Measurements from ENCODE around the gene COL9A3. TPM values are rescaled to one million over a fixed set of nuclear protein-coding genes. Genes with fewer than 3 reads are reported as not detected.

Gene COL9A3
- total and polyA plus RNA-seq, 4 experiments from 2014 or later = 0.41 TPM; not detected in 3

DNA sequence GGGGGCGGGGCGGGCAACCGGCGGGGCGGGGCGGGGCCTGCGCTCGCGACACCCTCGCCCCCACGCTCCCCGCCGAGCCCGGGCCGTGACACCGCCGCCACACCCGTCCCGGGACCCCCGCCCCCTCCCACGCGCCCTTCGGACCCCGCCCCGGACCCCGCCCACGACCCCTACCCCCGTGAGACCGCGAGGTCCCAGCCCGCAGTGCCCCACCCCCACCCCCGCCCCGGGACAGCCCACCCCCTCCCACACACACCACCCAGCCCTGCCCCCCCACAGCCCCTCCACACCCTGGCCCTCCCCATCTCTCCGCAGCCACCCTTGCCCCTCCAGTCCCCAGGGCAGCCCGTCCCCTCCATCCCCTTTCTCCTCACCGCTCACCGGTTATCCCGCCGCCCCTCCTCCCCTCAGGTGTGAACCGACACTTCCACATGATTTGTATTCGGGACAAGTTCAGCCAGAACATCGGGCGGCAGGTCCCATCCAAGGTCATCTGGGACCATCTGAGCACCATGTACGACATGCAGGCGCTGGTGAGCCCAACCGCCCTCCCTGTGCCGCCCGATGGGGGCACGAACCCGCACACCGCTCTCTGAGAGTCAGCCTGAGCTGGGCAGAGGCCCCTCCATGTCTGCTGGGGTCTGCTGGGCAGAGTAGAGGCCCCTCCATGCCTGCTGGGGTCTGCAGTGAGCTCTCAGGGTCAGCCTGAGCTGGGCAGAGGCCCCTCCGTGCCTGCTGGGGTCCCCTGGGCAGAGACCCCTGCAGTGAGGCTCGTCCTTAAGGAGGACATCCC, 20.0 kb upstream of the COL9A3 start:
- Mint-ChIP-seq H3K9me3 (peaks cover 0 to 5% (median 0%) of the 10 kb centered on the region in 8 donors), H3K4me3 (peak overlapping the region; percentile 53 to 87 (median 80)), H3K27ac (peak overlapping the region in 6 of 7 donors; percentile 35 to 85 (median 58)), H3K36me3 (peaks cover 15 to 36% of the 10 kb centered on the region in 2 donors), H3K27me3 (no peaks in the 10 kb centered on the region), H3K4me1 (peaks cover 10 to 52% (median 23%) of the 10 kb centered on the region in 4 donors)
- ChIA-PET CTCF (ENCODE audit: partially characterized antibody) (interaction anchor here (3.2 kb wide), 1 partner anchor 11 kb away, joined by 23 read pairs; no protein-coding TSS in a partner anchor), POLR2A (ENCODE audit: partially characterized antibody) (interaction anchor here (0.6 to 6.2 kb wide), 14 partner anchors 8 to 388 kb away, joined by 3 to 86 read pairs (median 5); partner anchors contain the start of genes OGFR, SLCO4A1 and TCFL5)
- no peak for DNase-seq
- H3K27me3 ChIP-seq (ENCODE audit: insufficient read depth, low read length) = no peaks in the 10 kb centered on the region
- H3K4me3 ChIP-seq (ENCODE audit: low read length in 2 of 2) = peak overlapping the region in 1 of 2 donors; percentile 82
- peak overlapping the region; percentile 35 for H3K27ac ChIP-seq (ENCODE audit: low read depth, low read length)
- H3K4me1 ChIP-seq (ENCODE audit: insufficient read depth, low read length) = peaks cover 25% of the 10 kb centered on the region
- intact Hi-C loops (cut with micrococcal nuclease) = loop anchor here (5.0 to 10.0 kb wide), 4 partner anchors 65 to 700 kb away; partner anchors contain the start of genes CABLES2, EEF1A2, RPS21 and TCFL5
- H3K36me3 ChIP-seq (ENCODE audit: insufficient read depth, low read length) = peaks cover 18% of the 10 kb centered on the region
- H3K9me3 ChIP-seq (ENCODE audit: control insufficient read depth in 1 of 2, low read length in 2 of 2) = no peaks in the 10 kb centered on the region

DNA sequence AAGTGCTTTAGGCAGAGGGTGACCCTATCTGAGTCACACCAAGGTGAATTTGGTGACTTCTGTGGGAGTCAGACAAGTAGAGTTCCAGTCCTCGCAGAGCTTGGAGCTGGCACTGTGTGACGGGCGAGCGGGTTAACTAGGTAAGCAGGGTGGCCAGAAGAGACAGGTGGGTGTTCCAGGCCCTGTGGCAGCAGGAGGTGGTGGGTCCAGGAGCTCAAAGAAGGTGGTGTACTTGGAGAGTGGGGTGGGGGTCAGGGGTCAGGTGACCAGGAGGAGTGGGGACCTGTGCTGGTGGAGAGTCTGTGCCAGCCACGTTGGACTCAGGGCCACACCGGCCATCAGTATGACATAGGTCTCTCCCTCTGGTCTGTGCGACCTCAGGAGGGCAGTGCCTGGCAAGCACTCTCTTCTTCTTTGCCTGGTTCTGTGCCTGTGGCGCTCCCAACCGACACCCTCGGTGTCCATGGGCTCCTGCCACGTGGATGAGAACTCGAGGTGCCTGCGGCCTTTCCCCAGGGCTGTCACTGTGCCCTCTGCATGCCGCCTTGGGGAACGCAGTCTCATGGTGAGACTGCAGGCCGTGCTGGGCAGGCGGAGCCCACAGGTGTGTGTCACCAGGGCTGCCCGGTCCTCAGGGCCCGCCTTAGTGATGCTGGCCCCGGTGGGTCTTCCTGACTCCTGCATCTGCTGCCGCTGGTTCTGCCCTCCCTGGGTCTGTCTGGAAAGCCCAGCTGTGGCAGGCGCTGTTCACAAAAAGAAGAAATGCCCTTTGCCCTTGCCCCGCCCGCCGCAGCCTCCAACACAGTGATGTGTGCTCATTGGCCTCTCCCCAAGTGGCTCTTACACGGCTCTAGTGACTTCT, 18.9 kb upstream of the COL9A3 start:
- Mint-ChIP-seq H3K36me3 (peaks cover 15 to 36% of the 10 kb centered on the region in 2 donors), H3K27ac (peak overlapping the region in 6 of 7 donors; percentile 49 to 85 (median 74)), H3K4me1 (peaks cover 10 to 46% (median 23%) of the 10 kb centered on the region in 4 donors), H3K9me3 (peaks cover 0 to 5% (median 0%) of the 10 kb centered on the region in 8 donors), H3K4me3 (peak overlapping the region; percentile 50 to 87 (median 80)), H3K27me3 (no peaks in the 10 kb centered on the region)
- intact Hi-C loops (cut with micrococcal nuclease) = loop anchor here (5.0 to 10.0 kb wide), 4 partner anchors 64 to 699 kb away; partner anchors contain the start of genes CABLES2, EEF1A2, RPS21 and TCFL5
- CTCF ChIA-PET (ENCODE audit: partially characterized antibody) = no interaction called here
- Histone ChIP-seq H3K4me1 (ENCODE audit: insufficient read depth, low read length) (peaks cover 25% of the 10 kb centered on the region), H3K36me3 (ENCODE audit: insufficient read depth, low read length) (peaks cover 18% of the 10 kb centered on the region), H3K4me3 (ENCODE audit: low read length in 2 of 2) (no peak overlapping the region), H3K27ac (ENCODE audit: low read depth, low read length) (no peak overlapping the region), H3K9me3 (ENCODE audit: control insufficient read depth in 1 of 2, low read length in 2 of 2) (no peaks in the 10 kb centered on the region), H3K27me3 (ENCODE audit: insufficient read depth, low read length) (no peaks in the 10 kb centered on the region)
- POLR2A ChIA-PET (ENCODE audit: partially characterized antibody) = interaction anchor here (1.1 to 4.6 kb wide), 5 partner anchors 7 to 156 kb away, joined by 3 to 75 read pairs (median 8); partner anchors contain the start of gene OGFR
- no peak for DNase-seq

DNA sequence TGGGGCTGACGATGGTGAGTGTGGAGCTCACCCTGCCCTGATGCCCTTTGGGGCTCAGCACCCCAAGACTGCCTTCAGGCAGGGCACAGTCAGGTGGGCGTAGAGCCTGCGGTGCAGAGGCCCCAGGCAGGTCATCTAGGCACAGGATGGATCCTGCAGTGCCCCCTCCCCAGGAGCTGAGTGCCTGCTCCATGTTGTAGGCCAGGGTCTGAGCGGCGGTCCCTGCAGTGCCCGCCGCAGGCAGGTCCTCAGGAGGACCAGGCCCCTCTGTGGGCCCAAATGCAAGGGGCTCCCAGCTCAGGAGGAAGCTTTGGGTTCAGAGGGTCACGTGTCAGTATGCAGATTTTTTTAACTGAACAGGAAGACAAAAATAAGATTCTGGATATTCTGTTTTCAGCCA, 17.8 kb upstream of the COL9A3 start:
- Mint-ChIP-seq H3K27ac (peak overlapping the region in 1 of 7 donors; percentile 8), H3K9me3 (peaks cover 0 to 4% (median 0%) of the 10 kb centered on the region in 8 donors), H3K27me3 (peaks cover 0 to under 1% of the 10 kb centered on the region in 2 donors), H3K4me1 (peaks cover 9 to 46% (median 20%) of the 10 kb centered on the region in 4 donors), H3K4me3 (no peak overlapping the region), H3K36me3 (peaks cover 15 to 36% of the 10 kb centered on the region in 2 donors)
- no peaks in the 10 kb centered on the region for H3K9me3 ChIP-seq (ENCODE audit: control insufficient read depth in 1 of 2, low read length in 2 of 2)
- POLR2A ChIA-PET (ENCODE audit: partially characterized antibody) = no interaction called here
- no peaks in the 10 kb centered on the region for H3K27me3 ChIP-seq (ENCODE audit: insufficient read depth, low read length)
- no peak for DNase-seq
- H3K27ac ChIP-seq (ENCODE audit: low read depth, low read length) = no peak overlapping the region
- CTCF ChIA-PET (ENCODE audit: partially characterized antibody) = no interaction called here
- no peak overlapping the region for H3K4me3 ChIP-seq (ENCODE audit: low read length in 2 of 2)
- peaks cover 18% of the 10 kb centered on the region for H3K36me3 ChIP-seq (ENCODE audit: insufficient read depth, low read length)
- H3K4me1 ChIP-seq (ENCODE audit: insufficient read depth, low read length) = peaks cover 20% of the 10 kb centered on the region
- intact Hi-C loops (cut with micrococcal nuclease) = loop anchor here (5.0 to 10.0 kb wide), 4 partner anchors 63 to 698 kb away; partner anchors contain the start of genes CABLES2, EEF1A2, RPS21 and TCFL5

DNA sequence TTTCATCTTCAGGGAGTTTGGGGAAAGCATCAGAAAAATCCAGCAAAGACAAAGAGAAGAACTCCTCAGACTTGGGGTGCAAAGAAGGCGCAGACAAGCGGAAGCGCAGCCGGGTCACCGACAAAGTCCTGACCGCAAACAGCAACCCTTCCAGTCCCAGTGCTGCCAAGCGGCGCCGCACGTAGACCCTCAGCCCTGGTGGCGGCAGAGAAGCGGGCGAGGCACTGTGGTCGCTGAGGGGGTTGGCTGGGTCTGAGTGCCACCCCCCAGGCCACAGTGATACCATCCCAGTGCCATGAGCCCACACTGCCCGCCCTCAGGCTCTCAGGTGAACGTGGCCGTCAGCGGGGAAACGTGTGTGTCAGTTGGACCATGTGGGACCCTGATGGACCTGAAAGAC, 17.4 kb upstream of the COL9A3 start:
- Mint-ChIP-seq H3K36me3 (peaks cover 15 to 39% of the 10 kb centered on the region in 2 donors), H3K4me3 (no peak overlapping the region), H3K27me3 (peaks cover 0 to 1% of the 10 kb centered on the region in 2 donors), H3K4me1 (peaks cover 10 to 46% (median 21%) of the 10 kb centered on the region in 4 donors), H3K9me3 (peaks cover 0 to 3% (median 0%) of the 10 kb centered on the region in 8 donors), H3K27ac (peak overlapping the region in 1 of 7 donors; percentile 41)
- Histone ChIP-seq H3K9me3 (ENCODE audit: control insufficient read depth in 1 of 2, low read length in 2 of 2) (no peaks in the 10 kb centered on the region), H3K27ac (ENCODE audit: low read depth, low read length) (no peak overlapping the region), H3K36me3 (ENCODE audit: insufficient read depth, low read length) (peaks cover 18% of the 10 kb centered on the region), H3K4me3 (ENCODE audit: low read length in 2 of 2) (no peak overlapping the region), H3K4me1 (ENCODE audit: insufficient read depth, low read length) (peaks cover 23% of the 10 kb centered on the region), H3K27me3 (ENCODE audit: insufficient read depth, low read length) (no peaks in the 10 kb centered on the region)
- ChIA-PET POLR2A (ENCODE audit: partially characterized antibody) (no interaction called here), CTCF (ENCODE audit: partially characterized antibody) (no interaction called here)
- intact Hi-C loops (cut with micrococcal nuclease) = loop anchor here (5.0 to 10.0 kb wide), 4 partner anchors 63 to 698 kb away; partner anchors contain the start of genes CABLES2, EEF1A2, RPS21 and TCFL5
- no peak for DNase-seq

DNA sequence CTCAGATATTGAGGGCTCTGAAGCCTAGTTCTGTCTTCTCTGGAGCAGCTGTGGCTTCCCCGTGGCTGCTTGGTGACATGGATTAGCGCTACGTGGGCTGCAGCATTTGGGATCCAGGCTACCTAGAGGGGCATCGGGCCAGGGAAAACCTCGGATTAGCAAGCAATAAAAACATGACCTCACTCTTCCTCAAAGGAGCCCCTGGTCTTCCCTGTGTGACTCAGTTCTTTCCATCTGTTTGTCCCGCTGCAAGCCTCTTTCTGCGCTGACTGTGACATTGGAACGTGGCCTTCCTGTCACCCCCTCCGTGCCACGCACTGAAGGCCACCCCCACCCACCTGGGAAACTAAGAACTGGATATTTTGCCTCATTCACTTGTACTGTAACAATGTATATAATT, 17.0 kb upstream of the COL9A3 start:
- Histone ChIP-seq H3K27me3 (ENCODE audit: insufficient read depth, low read length) (no peaks in the 10 kb centered on the region), H3K4me3 (ENCODE audit: low read length in 2 of 2) (no peak overlapping the region), H3K27ac (ENCODE audit: low read depth, low read length) (no peak overlapping the region), H3K4me1 (ENCODE audit: insufficient read depth, low read length) (peaks cover 19% of the 10 kb centered on the region), H3K36me3 (ENCODE audit: insufficient read depth, low read length) (peaks cover 18% of the 10 kb centered on the region), H3K9me3 (ENCODE audit: control insufficient read depth in 1 of 2, low read length in 2 of 2) (no peaks in the 10 kb centered on the region)
- CTCF ChIA-PET (ENCODE audit: partially characterized antibody) = no interaction called here
- H3K4me1 Mint-ChIP-seq = peaks cover 8 to 45% (median 19%) of the 10 kb centered on the region in 4 donors
- POLR2A ChIA-PET (ENCODE audit: partially characterized antibody) = no interaction called here
- peaks cover 15 to 36% of the 10 kb centered on the region in 2 donors for H3K36me3 Mint-ChIP-seq
- intact Hi-C loops (cut with micrococcal nuclease) = loop anchor here (5.0 to 10.0 kb wide), 4 partner anchors 62 to 697 kb away; partner anchors contain the start of genes CABLES2, EEF1A2, RPS21 and TCFL5
- DNase-seq = no peak
- peaks cover 0 to 3% (median 0%) of the 10 kb centered on the region in 8 donors for H3K9me3 Mint-ChIP-seq
- H3K4me3 Mint-ChIP-seq = peak overlapping the region in 2 of 8 donors; percentile 15 to 51
- H3K27me3 Mint-ChIP-seq = peaks cover 0 to 1% of the 10 kb centered on the region in 2 donors
- peak overlapping the region in 2 of 7 donors; percentile 3 to 80 for H3K27ac Mint-ChIP-seq

DNA sequence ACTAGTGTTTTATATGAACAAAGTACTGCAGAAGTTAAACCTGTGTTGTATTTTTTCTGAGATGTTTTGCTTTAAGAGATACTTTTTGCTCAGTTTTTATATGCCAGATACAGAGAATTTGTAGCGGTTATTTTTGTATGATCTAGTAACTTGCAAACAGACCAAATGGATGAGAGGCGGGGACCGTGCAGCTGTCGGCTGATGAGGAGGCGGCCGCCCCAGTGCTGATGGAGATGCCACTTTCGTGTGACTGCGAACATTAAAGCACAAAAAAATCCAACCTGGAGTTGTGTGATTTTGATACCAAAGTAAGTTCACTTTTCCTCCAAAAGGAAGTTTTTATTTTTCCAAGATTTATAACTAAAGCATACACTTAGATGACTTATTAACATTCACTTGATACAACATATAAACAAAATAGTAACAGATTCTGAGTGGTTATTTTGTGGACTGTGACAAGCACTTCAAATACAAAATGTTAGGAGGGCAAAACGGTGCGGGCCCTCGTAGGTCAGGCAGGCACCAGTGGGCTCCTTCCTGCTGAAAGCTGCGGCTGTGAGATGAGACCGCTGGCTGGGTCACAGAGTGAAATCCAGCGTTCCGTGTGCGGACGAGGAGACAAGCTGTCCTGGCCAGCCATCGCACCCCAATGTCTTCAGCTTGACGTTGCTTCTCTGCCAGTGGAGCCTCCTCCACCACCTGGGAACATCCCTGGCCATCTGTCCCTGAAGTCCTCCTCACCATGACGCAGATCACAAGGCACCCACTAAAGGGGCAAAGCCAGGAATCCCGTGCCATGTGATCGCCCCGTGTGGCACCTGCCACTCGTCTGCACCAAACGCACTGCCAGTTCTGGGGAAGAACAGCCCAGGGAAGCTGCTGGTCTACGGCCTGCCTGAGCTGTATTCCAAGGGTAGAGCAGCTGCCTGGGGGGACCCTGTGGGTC, 16.3 kb upstream of the COL9A3 start:
- Mint-ChIP-seq H3K4me1 (peaks cover 8 to 45% (median 19%) of the 10 kb centered on the region in 4 donors), H3K4me3 (peak overlapping the region in 1 of 8 donors; percentile 15), H3K9me3 (peaks cover 0 to 3% (median 0%) of the 10 kb centered on the region in 8 donors), H3K27me3 (peaks cover 0 to 1% of the 10 kb centered on the region in 2 donors), H3K27ac (peak overlapping the region in 2 of 7 donors; percentile 3 to 80), H3K36me3 (peaks cover 15 to 36% of the 10 kb centered on the region in 2 donors)
- no peak overlapping the region for H3K4me3 ChIP-seq (ENCODE audit: low read length in 2 of 2)
- peaks cover 18% of the 10 kb centered on the region for H3K36me3 ChIP-seq (ENCODE audit: insufficient read depth, low read length)
- peaks cover 20% of the 10 kb centered on the region for H3K4me1 ChIP-seq (ENCODE audit: insufficient read depth, low read length)
- H3K9me3 ChIP-seq (ENCODE audit: control insufficient read depth in 1 of 2, low read length in 2 of 2) = no peaks in the 10 kb centered on the region
- H3K27me3 ChIP-seq (ENCODE audit: insufficient read depth, low read length) = no peaks in the 10 kb centered on the region
- H3K27ac ChIP-seq (ENCODE audit: low read depth, low read length) = no peak overlapping the region
- ChIA-PET POLR2A (ENCODE audit: partially characterized antibody) (no interaction called here), CTCF (ENCODE audit: partially characterized antibody) (no interaction called here)
- intact Hi-C loops (cut with micrococcal nuclease) = no loop called here
- no peak for DNase-seq
